Measurements from ENCODE around the gene RANBP3. TPM values are rescaled to one million over a fixed set of nuclear protein-coding genes. Genes with fewer than 3 reads are reported as not detected.

The RANBP3 gene
- total and polyA plus RNA-seq, 2 of the 8 experiments (the other 6 are each of a cell fraction or from before 2014, with no cell fraction given), result 95.4 to 122 TPM

DNA sequence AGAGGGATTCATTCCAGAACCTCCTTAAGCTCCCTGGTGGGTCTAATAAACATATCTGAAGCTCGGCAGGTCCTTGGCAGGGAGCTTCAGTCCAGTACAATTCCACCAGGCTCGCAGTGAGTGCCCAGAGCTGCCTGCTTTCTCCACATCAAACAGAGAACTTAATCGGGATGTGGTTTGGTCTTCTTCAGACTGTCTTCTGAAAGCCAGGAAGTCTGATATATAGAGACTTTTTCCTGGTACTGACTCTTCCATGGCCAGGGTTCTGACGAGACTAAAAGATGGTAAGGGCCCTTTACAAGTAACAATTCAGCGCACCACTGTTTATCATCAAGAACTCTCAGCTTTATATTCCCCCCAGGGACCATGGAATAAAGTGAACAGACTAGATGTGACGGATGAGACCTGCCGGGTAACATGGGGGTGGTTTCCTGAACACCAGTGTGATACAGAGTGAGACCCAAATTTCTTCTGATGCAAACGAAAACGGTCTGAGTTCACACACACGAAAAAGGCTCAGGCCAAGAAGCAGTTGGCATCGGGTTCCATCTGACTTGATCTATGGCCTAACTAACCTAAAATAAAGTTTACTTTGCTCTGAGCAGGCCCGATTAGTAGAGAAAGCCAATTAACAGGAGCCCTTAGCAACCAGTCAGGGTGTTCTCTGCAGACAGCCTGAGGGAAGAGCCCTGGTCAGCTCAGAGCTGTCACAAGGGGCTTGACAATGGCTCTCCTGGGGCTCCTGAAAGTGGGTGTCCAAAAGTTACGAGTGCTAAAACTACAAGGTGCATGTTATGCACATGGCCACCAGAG is 29.0 kb downstream of the RANBP3 start:
- Histone ChIP-seq H4K20me1 (replicated peaks in 1 of 2; ENCODE audit: control insufficient read depth in 1 of 2, insufficient read depth in 2 of 2, low read length in 2 of 2) (peaks cover 42 to 48% of the 10 kb centered on the region in 2 experiments), H2AK5ac (ENCODE audit: low read depth, low read length) (no peak overlapping the region)
- POLR2A ChIA-PET (ENCODE audit: partially characterized antibody), result interaction anchor here (0.9 to 1.4 kb wide), 2 partner anchors 23 to 73 kb away, joined by 3 read pairs; no protein-coding TSS in a partner anchor

More for the DNA sequence above, 29.0 kb downstream of the RANBP3 start:
- CTCF ChIA-PET (ENCODE audit: partially characterized antibody), result interaction anchor here (0.5 to 6.0 kb wide), 12 partner anchors 8 to 283 kb away, joined by 3 to 48 read pairs (median 4); no protein-coding TSS in a partner anchor
- Histone ChIP-seq H3K27me3 (replicated peaks in 1 of 4; ENCODE audit: control insufficient read depth in 3 of 4, extremely low read depth in 1 of 4, insufficient read depth in 3 of 4, low read length in 3 of 4) (no peaks in the 10 kb centered on the region), H3K79me2 (ENCODE audit: control insufficient read depth in 1 of 2, insufficient read depth in 2 of 2, low read length in 2 of 2) (peaks cover 0 to 88% of the 10 kb centered on the region in 2 experiments; a peak in 3 of 4 replicates), H3K56ac (replicated peaks; ENCODE audit: insufficient read length, low read depth, low read length) (no peak overlapping the region), H3K4ac (replicated peaks; ENCODE audit: insufficient read length, low read depth, low read length) (no peak overlapping the region), H2BK15ac (ENCODE audit: low read length) (no peak overlapping the region), H3K23ac (ENCODE audit: insufficient read length) (no peak overlapping the region), H3K36me3 (ENCODE audit: control insufficient read depth in 2 of 4, insufficient read depth in 4 of 4, low read length in 3 of 4) (peaks cover 0 to 3% (median 0%) of the 10 kb centered on the region in 4 experiments; a peak in 2 of 8 replicates), H3K9me3 (ENCODE audit: insufficient read depth in 2 of 2, low read depth in 1 of 2, low read length in 1 of 2) (no peaks in the 10 kb centered on the region), H2BK120ac (replicated peaks; ENCODE audit: low read depth, low read length) (no peak overlapping the region), H3K4me2 (ENCODE audit: insufficient read depth in 1 of 2, low read depth in 2 of 2, low read length in 2 of 2) (peak overlapping the region in 1 of 2 experiments; percentile 4; a peak in 3 of 4 replicates), H3K4me1 (replicated peaks in 1 of 4; ENCODE audit: control insufficient read depth in 3 of 4, insufficient read depth in 4 of 4, low read length in 3 of 4) (peaks cover 26 to 46% (median 33%) of the 10 kb centered on the region in 4 experiments), H3K27ac (ENCODE audit: low read depth, low read length) (no peak overlapping the region), H3K9ac (replicated peaks in 1 of 4; ENCODE audit: extremely low read depth in 1 of 4, low read depth in 3 of 4, low read length in 3 of 4) (no peak overlapping the region; a peak in 1 of 7 replicates), H2BK5ac (ENCODE audit: low read depth, low read length) (no peak overlapping the region), H3K4me3 (ENCODE audit: extremely low read depth in 1 of 4, insufficient read depth in 2 of 4, low read depth in 3 of 4, low read length in 4 of 4) (no peak overlapping the region; a peak in 1 of 8 replicates), H2AFZ (ENCODE audit: low read length) (no peak overlapping the region), H4K91ac (replicated peaks; ENCODE audit: insufficient read length, low read length) (no peak overlapping the region), H3K79me1 (ENCODE audit: low read depth, low read length) (peaks cover 29% of the 10 kb centered on the region), H4K8ac (ENCODE audit: extremely low read depth, insufficient read depth, low read length) (no peak overlapping the region; the same call in 1 of the 2 replicates), H2BK12ac (ENCODE audit: low read depth, low read length) (no peak overlapping the region), H3K18ac (ENCODE audit: extremely low read depth, low read length) (no peak overlapping the region), H3K14ac (ENCODE audit: insufficient read length) (no peak overlapping the region), H4K5ac (ENCODE audit: insufficient read length, low read depth, low read length) (no peak overlapping the region), H3K23me2 (ENCODE audit: low read depth, low read length) (no peaks in the 10 kb centered on the region), H2BK20ac (ENCODE audit: low read length) (no peak overlapping the region)
- TF ChIP-seq, protein P1, sequence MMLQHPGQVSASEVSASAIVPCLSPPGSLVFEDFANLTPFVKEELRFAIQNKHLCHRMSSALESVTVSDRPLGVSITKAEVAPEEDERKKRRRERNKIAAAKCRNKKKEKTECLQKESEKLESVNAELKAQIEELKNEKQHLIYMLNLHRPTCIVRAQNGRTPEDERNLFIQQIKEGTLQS (IDR thresholded peaks at IDR 0.05; ENCODE audit: insufficient read depth, low read depth, low read length), result no peak
- TF ChIP-seq SP2 (IDR thresholded peaks at IDR 0.05; ENCODE audit: low read length) (no peak), BRCA1 (IDR thresholded peaks at IDR 0.05; ENCODE audit: low read depth, low read length) (no peak), GTF2F1 (IDR thresholded peaks at IDR 0.05; ENCODE audit: borderline replicate concordance, low read depth, low read length) (no peak), ASH2L (IDR thresholded peaks at IDR 0.05; ENCODE audit: low read length) (no peak), TAF7 (optimal IDR thresholded peaks at IDR 0.05; ENCODE audit: borderline replicate concordance, low read depth, low read length) (no peak), TEAD4 (IDR thresholded peaks at IDR 0.05; ENCODE audit: low read depth, low read length) (no peak), ZNF274 (IDR thresholded peaks at IDR 0.05; ENCODE audit: borderline replicate concordance, extremely low read depth, low read length) (no peak), EGR1 (IDR thresholded peaks at IDR 0.05; ENCODE audit: borderline replicate concordance, low read depth, low read length) (no peak)
- FAIRE-seq (no peak), DNase-seq (ENCODE audit: low read depth in 1 of 2, low spot score in 2 of 2) (no peak)
- 83% methylated on average over 13 of the region's 13 CpGs; no CpG with 5 or more reads in 1 of the 2 experiments for WGBS, 2 experiments (ENCODE audit: extremely low coverage in 1 of 2, insufficient coverage in 1 of 2, insufficient read length in 1 of 2, insufficient replicate concordance in 2 of 2, low coverage in 1 of 2, low lambda C conversion rate in 2 of 2, missing lambda C conversion rate in 1 of 2)

Data from H1 (cell line).